ENCODE data around the gene S100G.
"Not testable (repeated sequence)": the region's sequence is repeated elsewhere in the genome, so short reads cannot be mapped to it uniquely, and the experiment has no call there.

S100G gene

GRCh38 chrX:16649858-16650257 is at the start of gene S100G:
Gene S100G (plus strand): TSS chrX:16650158. CDS start chrX:16651007, 849 bp downstream.
- DNase-seq = no peak

- no peak for DNase-seq
Observed at GRCh38 chrX:16601885-16602284, 48.1 kb upstream of the S100G start.

GRCh38 chrX:16603235-16603634 is 46.7 kb upstream of the S100G start:
- not testable (repeated sequence) for DNase-seq

GRCh38 chrX:16603822-16604221 is 46.1 kb upstream of the S100G start:
- DNase-seq = no peak

GRCh38 chrX:16604337-16604736 is 45.6 kb upstream of the S100G start:
- no peak for DNase-seq

- no peak for DNase-seq
Observed at GRCh38 chrX:16606142-16606720, 43.7 kb upstream of the S100G start.

- DNase-seq = no peak
Observed at GRCh38 chrX:16610121-16610621, 39.8 kb upstream of the S100G start.

- DNase-seq = not testable (repeated sequence)
Observed at GRCh38 chrX:16610654-16611053, 39.3 kb upstream of the S100G start.

GRCh38 chrX:16612257-16612897 is 37.6 kb upstream of the S100G start:
- no peak for DNase-seq

- no peak for DNase-seq
Observed at GRCh38 chrX:16617382-16617781, 32.6 kb upstream of the S100G start.

GRCh38 chrX:16618422-16618821 is 31.5 kb upstream of the S100G start:
- DNase-seq = no peak

- DNase-seq = no peak
Observed at GRCh38 chrX:16619024-16619423, 30.9 kb upstream of the S100G start.

GRCh38 chrX:16628511-16628910 is 21.4 kb upstream of the S100G start:
- DNase-seq = not testable (repeated sequence)

GRCh38 chrX:16628946-16629595 is 20.9 kb upstream of the S100G start:
- DNase-seq = no peak

GRCh38 chrX:16629909-16630308 is 20.0 kb upstream of the S100G start:
- DNase-seq = no peak

GRCh38 chrX:16633754-16634153 is 16.2 kb upstream of the S100G start:
- no peak for DNase-seq

- no peak for DNase-seq
Observed at GRCh38 chrX:16635040-16635439, 14.9 kb upstream of the S100G start.

- DNase-seq = no peak
Observed at GRCh38 chrX:16635596-16635995, 14.4 kb upstream of the S100G start.

GRCh38 chrX:16638533-16638932 is 11.4 kb upstream of the S100G start:
- no peak for DNase-seq

- no peak for DNase-seq
Observed at GRCh38 chrX:16639966-16640365, 10.0 kb upstream of the S100G start.

- no peak for DNase-seq
Observed at GRCh38 chrX:16640823-16641222, 9.1 kb upstream of the S100G start.

GRCh38 chrX:16643176-16643575 is 6.8 kb upstream of the S100G start:
- no peak for DNase-seq

- no peak for DNase-seq
Observed at GRCh38 chrX:16646366-16647138, 3.4 kb upstream of the S100G start.

Data from stimulated activated naive CD4-positive, alpha-beta T cell treated with Interleukin-2 at 50 U/mL for 16 hours (primary cell).